RWPE2 (cell line): ENCODE results near the gene CSGALNACT2.
A peak's percentile ranks its signal among the peaks of the same experiment; 100 is the strongest.

ENCODE experiments used
- ATAC-seq: fragments of 200-7000 bp; cut with Tn5 transposase; 3 replicates; pipeline ENCODE4 v1.9.1; 2021; ENCODE audit warnings: low read depth
- DNase-seq: peaks from one replicate; pipeline ENCODE4 v3.0.0-alpha.2; 2020; ENCODE audit warnings: low spot score
- H3K27ac ChIP-seq: fragments of 450-650 bp; 2 replicates; pipeline ENCODE4 v1.5.1; 2017; ENCODE audit warnings: mild to moderate bottlenecking; ENCODE audit not compliant: poor library complexity, severe bottlenecking
- H3K27me3 ChIP-seq: fragments of 250-450 bp; sonication (Bioruptor Pico); 2 replicates; pipeline ENCODE4 v1.5.1; 2021; ENCODE audit warnings: mild to moderate bottlenecking, moderate library complexity; ENCODE audit not compliant: insufficient read depth, poor library complexity, severe bottlenecking
- H3K36me3 ChIP-seq: fragments of 250-450 bp; sonication (Bioruptor Pico); 2 replicates; pipeline ENCODE4 v1.5.1; 2020; ENCODE audit warnings: low read depth, mild to moderate bottlenecking, moderate library complexity
- H3K4me1 ChIP-seq: fragments of 250-450 bp; sonication (Bioruptor Pico); 2 replicates; pipeline ENCODE4 v1.5.1; 2021; ENCODE audit warnings: mild to moderate bottlenecking, moderate library complexity; ENCODE audit not compliant: insufficient read depth, poor library complexity, severe bottlenecking
- H3K4me3 ChIP-seq: fragments of 250-450 bp; sonication (Bioruptor Pico); 2 replicates; pipeline ENCODE4 v1.5.1; 2021; ENCODE audit warnings: mild to moderate bottlenecking, moderate library complexity; ENCODE audit not compliant: severe bottlenecking
- H3K9me3 ChIP-seq: fragments of 250-450 bp; sonication (Bioruptor Pico); 2 replicates; pipeline ENCODE4 v1.5.1; 2021; ENCODE audit warnings: mild to moderate bottlenecking, moderate library complexity; ENCODE audit not compliant: severe bottlenecking
- CTCF ChIP-seq: fragments of 450-650 bp; IDR thresholded peaks from one replicate; pipeline ENCODE4 v1.5.1; 2017; ENCODE audit warnings: mild to moderate bottlenecking, moderate library complexity; ENCODE audit not compliant: poor library complexity, severe bottlenecking

Gene CSGALNACT2

GRCh38 chr10:43128958-43129706 is 9.1 kb upstream of the CSGALNACT2 start:
- ATAC-seq (peak; percentile 75), DNase-seq (no peak)
- no peak for TF ChIP-seq CTCF
- H3K4me3 ChIP-seq = no peak overlapping the region
- H3K27ac ChIP-seq = no peak overlapping the region
- no peaks in the 10 kb centered on the region for H3K9me3 ChIP-seq
- peaks cover 17% of the 10 kb centered on the region for H3K4me1 ChIP-seq
- H3K27me3 ChIP-seq = no peaks in the 10 kb centered on the region
- no peaks in the 10 kb centered on the region for H3K36me3 ChIP-seq

- Histone ChIP-seq H3K27ac (no peak overlapping the region), H3K27me3 (no peaks in the 10 kb centered on the region), H3K4me1 (peaks cover 17% of the 10 kb centered on the region), H3K36me3 (no peaks in the 10 kb centered on the region), H3K4me3 (no peak overlapping the region), H3K9me3 (no peaks in the 10 kb centered on the region)
- ATAC-seq = peak; percentile 56
- TF ChIP-seq CTCF = no peak
- DNase-seq = no peak
Observed at GRCh38 chr10:43130770-43131171, 7.5 kb upstream of the CSGALNACT2 start.

- Histone ChIP-seq H3K27ac (no peak overlapping the region), H3K27me3 (no peaks in the 10 kb centered on the region), H3K4me3 (no peak overlapping the region), H3K36me3 (no peaks in the 10 kb centered on the region), H3K9me3 (no peaks in the 10 kb centered on the region), H3K4me1 (peaks cover 17% of the 10 kb centered on the region)
- no peak for TF ChIP-seq CTCF
- DNase-seq = no peak
- no peak for ATAC-seq
Observed at GRCh38 chr10:43131256-43131655, 7.0 kb upstream of the CSGALNACT2 start.

- ATAC-seq (no peak), DNase-seq (no peak)
- Histone ChIP-seq H3K9me3 (no peaks in the 10 kb centered on the region), H3K4me1 (peaks cover 17% of the 10 kb centered on the region), H3K36me3 (no peaks in the 10 kb centered on the region), H3K4me3 (no peak overlapping the region), H3K27me3 (no peaks in the 10 kb centered on the region), H3K27ac (no peak overlapping the region)
- no peak for TF ChIP-seq CTCF
Observed at GRCh38 chr10:43131906-43132305, 6.3 kb upstream of the CSGALNACT2 start.
